ENCODE data around the gene NAA30.
"Not testable (repeated sequence)": the region's sequence is repeated elsewhere in the genome, so short reads cannot be mapped to it uniquely, and the experiment has no call there.

NAA30 gene

GRCh38 chr14:57370187-57370586, 20.2 kb upstream of the NAA30 start:
- CTCF ChIA-PET; H3K4me3 ChIP-seq (ENCODE audit: low read depth, low read length); H3K27ac ChIP-seq (ENCODE audit: extremely low read depth, low read depth, low read length); H3K4me1 ChIP-seq (ENCODE audit: control insufficient read depth, insufficient read depth, low read length); POLR2A ChIA-PET; H3K36me3 ChIP-seq (ENCODE audit: control insufficient read depth in 2 of 2, insufficient read depth in 1 of 2, low read length in 2 of 2); H3K9me3 ChIP-seq (ENCODE audit: control insufficient read depth, insufficient read depth, low read depth, low read length): not testable (repeated sequence)
- TF ChIP-seq ZNF146 (tag by site-specific recombination; IDR thresholded peaks at IDR 0.05): peak; percentile 59

- ChIA-PET CTCF (no interaction called here), POLR2A (no interaction called here)
- 0 out of 2 replicates have a peak, but pooled peaks cover 4% of the 10 kb centered on the region for H3K4me1 ChIP-seq (ENCODE audit: control insufficient read depth, insufficient read depth, low read length)
- H3K36me3 ChIP-seq (ENCODE audit: control insufficient read depth in 2 of 2, insufficient read depth in 1 of 2, low read length in 2 of 2): no peaks in the 10 kb centered on the region
- H3K27ac ChIP-seq (ENCODE audit: extremely low read depth, low read depth, low read length): no peak overlapping the region
- TF ChIP-seq CTCF (tag by site-specific recombination; IDR thresholded peaks at IDR 0.05): no peak
- TF ChIP-seq ZNF133 (tag by site-specific recombination; IDR thresholded peaks at IDR 0.05): no peak
- no peak for TF ChIP-seq REPIN1 (tag by site-specific recombination; IDR thresholded peaks at IDR 0.05; ENCODE audit: low read depth)
- no peak for TF ChIP-seq ELK4 (IDR thresholded peaks at IDR 0.05; ENCODE audit: borderline replicate concordance, low read depth, low read length)
- no peak for TF ChIP-seq ZNF692 (tag by site-specific recombination; IDR thresholded peaks at IDR 0.05)
- no peak for TF ChIP-seq ZNF707 (tag by site-specific recombination; IDR thresholded peaks at IDR 0.05)
- no peak for TF ChIP-seq ZFHX2 (tag by site-specific recombination; conservative IDR thresholded peaks at IDR 0.05)
- TF ChIP-seq ZSCAN16 (tag by site-specific recombination; IDR thresholded peaks at IDR 0.05): no peak
- no peak for TF ChIP-seq ZNF112 (tag by site-specific recombination; IDR thresholded peaks at IDR 0.05)
- no peak for TF ChIP-seq ZNF202 (tag by site-specific recombination; IDR thresholded peaks at IDR 0.05; ENCODE audit: borderline replicate concordance)
- H3K9me3 ChIP-seq (ENCODE audit: control insufficient read depth, insufficient read depth, low read depth, low read length): no peaks in the 10 kb centered on the region
- H3K4me3 ChIP-seq (ENCODE audit: low read depth, low read length): no peak overlapping the region
These were observed 19.4 kb upstream of the NAA30 start for GRCh38 chr14:57371013-57371412.

GRCh38 chr14:57375156-57375555, 15.2 kb upstream of the NAA30 start:
- Histone ChIP-seq H3K4me3 (ENCODE audit: low read depth, low read length) (no peak overlapping the region), H3K4me1 (ENCODE audit: control insufficient read depth, insufficient read depth, low read length) (0 out of 2 replicates have a peak, but pooled peaks cover 4% of the 10 kb centered on the region), H3K9me3 (ENCODE audit: control insufficient read depth, insufficient read depth, low read depth, low read length) (no peaks in the 10 kb centered on the region), H3K27ac (ENCODE audit: extremely low read depth, low read depth, low read length) (no peak overlapping the region), H3K36me3 (ENCODE audit: control insufficient read depth in 2 of 2, insufficient read depth in 1 of 2, low read length in 2 of 2) (no peaks in the 10 kb centered on the region; a peak in 1 of 3 replicates)
- ChIA-PET POLR2A (no interaction called here), CTCF (no interaction called here)
- TF ChIP-seq ZSCAN30 (tag by site-specific recombination; IDR thresholded peaks at IDR 0.05): peak; percentile 80
- no peak for TF ChIP-seq ZNF488 (tag by site-specific recombination; IDR thresholded peaks at IDR 0.05)
- TF ChIP-seq ATF2 (tag by site-specific recombination; IDR thresholded peaks at IDR 0.05; ENCODE audit: low read depth): peak; percentile 7; the same call in 1 of the 2 replicates
- TF ChIP-seq ZNF629 (tag by site-specific recombination; IDR thresholded peaks at IDR 0.05): peak; percentile 35; the same call in 1 of the 2 replicates
- peak; percentile 44 for TF ChIP-seq ZIC2 (tag by site-specific recombination; IDR thresholded peaks at IDR 0.05)
- no peak for TF ChIP-seq ZBTB20 (tag by site-specific recombination; IDR thresholded peaks at IDR 0.05)
- TF ChIP-seq ZNF394 (tag by site-specific recombination; IDR thresholded peaks at IDR 0.05; ENCODE audit: borderline replicate concordance): peak; percentile 40; the same call in 1 of the 2 replicates
- TF ChIP-seq ZNF707 (tag by site-specific recombination; IDR thresholded peaks at IDR 0.05): no peak
- TF ChIP-seq OSR2 (tag by site-specific recombination; IDR thresholded peaks at IDR 0.05): peak; percentile 84
- peak; percentile 52; the same call in 1 of the 2 replicates for TF ChIP-seq ZBTB21 (tag by site-specific recombination; IDR thresholded peaks at IDR 0.05)
